COR-L47 (cell line): ENCODE data around the gene COG5.

Experiments
- DNase-seq: peaks from one replicate; lab custom pipeline; 2025; lab: John Stamatoyannopoulos, UW

Gene COG5

GRCh38 chr7:107463139-107464078 lies 100.3 kb downstream of the COG5 start:
- peak; percentile 38 for DNase-seq

GRCh38 chr7:107461938-107462533 lies 101.7 kb downstream of the COG5 start:
- DNase-seq: no peak

DNA sequence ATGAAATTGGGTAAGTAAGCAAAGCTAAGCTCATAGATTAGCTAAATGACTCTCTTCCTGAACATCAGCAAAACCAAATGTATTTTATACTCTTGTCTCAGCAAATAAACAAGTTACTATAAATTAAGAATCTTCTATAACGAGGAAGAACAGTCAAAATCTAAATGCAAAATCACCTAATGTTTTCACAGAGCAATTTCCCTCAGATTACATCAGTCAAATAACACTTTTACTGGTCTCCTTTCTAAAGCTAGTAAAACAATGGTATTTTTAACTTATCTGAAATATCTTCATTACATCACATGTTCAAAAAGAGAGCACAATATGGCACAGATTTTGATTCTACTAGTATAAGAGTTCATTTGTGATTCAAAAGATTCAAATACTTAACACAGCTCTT lies 110.3 kb downstream of the COG5 start:
- no peak for DNase-seq

DNA sequence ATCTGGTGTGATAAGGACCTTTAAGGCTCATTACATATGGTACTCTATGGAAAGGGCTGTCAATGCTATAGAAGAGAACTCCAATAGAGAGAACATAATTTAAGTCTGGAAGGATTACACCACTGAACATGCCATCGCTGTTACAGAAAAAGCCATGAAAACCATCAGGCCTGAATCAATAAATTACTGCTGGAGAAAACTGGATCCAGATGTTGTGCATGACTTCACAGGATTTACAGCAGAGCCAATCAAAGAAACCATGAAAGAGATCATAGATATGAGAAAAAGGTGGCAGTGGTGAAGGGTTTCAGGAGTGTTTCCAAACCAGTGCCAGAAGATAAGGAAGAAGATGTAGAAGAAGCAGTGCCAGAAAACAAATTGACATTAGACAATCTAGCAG lies 112.8 kb downstream of the COG5 start:
- DNase-seq: no peak

DNA sequence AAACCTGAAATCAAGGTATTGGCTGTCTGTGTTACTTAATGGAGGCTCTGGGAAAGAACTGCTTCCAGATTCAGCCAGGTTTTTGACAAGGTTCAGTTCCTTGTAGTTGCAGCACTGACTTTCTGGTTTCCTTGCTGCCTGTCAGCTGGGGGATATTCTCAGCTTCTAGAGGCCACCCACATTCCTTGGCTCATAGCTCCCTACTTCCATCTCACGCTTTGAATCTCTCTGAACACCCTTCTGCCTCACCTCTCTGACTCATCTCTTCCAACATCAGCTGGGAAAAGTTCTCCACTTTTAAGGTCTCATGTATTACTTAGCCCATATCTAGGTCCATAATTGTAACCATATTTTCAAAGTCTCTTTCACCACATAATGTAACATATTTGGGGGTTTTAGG lies 116.7 kb downstream of the COG5 start:
- no peak for DNase-seq

GRCh38 chr7:107446531-107446930 lies 117.2 kb downstream of the COG5 start:
- DNase-seq: no peak

DNA sequence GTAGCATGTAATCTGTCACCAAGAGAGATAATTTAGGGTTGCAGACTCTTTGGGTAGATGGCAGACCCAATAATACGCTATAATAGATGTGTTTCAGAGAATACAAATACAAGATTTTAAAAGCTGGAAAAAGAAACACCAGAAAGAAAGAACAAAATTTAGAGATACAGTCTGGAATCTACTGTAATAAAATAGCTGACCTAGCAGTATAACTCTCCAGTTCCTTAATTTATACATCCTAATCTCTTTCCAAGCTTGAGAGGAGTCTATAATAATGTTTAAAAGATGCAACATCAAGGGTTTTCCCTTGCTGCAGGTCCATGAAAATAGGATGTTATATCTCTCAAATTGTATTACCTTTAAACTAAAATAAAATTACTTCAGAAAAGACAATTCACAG lies 121.0 kb downstream of the COG5 start:
- DNase-seq: no peak

GRCh38 chr7:107441581-107442422 lies 121.9 kb downstream of the COG5 start:
- no peak for DNase-seq

GRCh38 chr7:107439025-107439424 lies 124.7 kb downstream of the COG5 start:
- DNase-seq: no peak

DNA sequence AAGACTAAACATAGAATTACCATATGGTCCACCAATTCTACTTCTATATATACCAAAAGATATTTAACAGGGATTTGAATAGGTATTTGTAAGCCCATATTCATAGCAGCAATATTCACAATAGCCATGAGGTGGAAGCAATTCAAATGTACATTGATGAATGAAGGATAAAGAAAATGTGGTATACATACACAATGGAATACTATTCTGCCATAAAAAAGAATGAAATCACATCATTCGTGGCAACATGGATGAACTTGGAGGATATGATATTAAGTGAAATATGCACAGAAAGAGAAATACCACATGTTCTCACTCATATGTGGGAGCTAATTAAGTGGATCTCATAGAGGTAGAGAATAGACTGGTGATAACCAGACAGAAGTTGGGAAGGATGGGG lies 128.0 kb downstream of the COG5 start:
- no peak for DNase-seq

- no peak for DNase-seq
Observed at GRCh38 chr7:107432261-107432660, 131.5 kb downstream of the COG5 start.

GRCh38 chr7:107430057-107430456 lies 133.7 kb downstream of the COG5 start:
- DNase-seq: no peak

DNA sequence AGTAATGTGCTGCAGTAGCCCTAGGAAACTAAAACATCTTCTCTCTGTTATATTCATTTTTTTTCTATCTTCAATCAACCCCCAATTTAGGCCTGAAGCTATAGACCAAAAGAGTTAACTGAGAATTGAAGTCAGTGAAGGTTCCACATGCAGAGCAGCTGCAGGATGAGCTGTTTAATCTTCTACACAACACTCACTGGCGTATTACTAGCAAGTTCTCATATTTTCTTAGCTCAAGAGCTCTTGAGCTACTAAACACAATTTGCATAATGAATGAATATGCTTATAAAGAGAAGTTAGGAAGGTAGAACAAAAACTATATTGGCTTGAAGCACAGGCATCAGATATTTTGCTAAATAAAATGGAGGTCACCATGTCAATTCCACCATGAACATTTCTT lies 135.1 kb downstream of the COG5 start:
- DNase-seq: no peak

- DNase-seq: no peak
Observed at GRCh38 chr7:107427462-107427861, 136.3 kb downstream of the COG5 start.

DNA sequence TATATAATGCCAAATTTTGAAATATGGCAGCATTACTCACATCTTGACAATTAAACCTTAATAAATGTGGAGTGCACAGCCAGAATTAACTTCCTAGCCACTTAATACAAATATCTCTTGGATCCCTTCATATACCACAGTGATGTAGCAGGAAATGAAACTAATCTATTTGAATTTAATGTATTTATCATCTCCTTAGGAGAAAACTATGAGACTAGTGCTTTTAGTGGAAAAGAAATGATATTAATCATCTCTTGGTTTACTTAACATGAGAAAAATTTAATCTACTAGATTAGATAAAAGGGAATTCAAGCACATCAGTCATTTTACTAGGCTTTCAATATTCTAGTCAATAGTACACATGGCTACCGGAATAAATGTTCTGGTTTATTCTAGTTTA lies 149.5 kb downstream of the COG5 start:
- DNase-seq: no peak

GRCh38 chr7:107408349-107408748 lies 155.4 kb downstream of the COG5 start:
- DNase-seq: no peak

DNA sequence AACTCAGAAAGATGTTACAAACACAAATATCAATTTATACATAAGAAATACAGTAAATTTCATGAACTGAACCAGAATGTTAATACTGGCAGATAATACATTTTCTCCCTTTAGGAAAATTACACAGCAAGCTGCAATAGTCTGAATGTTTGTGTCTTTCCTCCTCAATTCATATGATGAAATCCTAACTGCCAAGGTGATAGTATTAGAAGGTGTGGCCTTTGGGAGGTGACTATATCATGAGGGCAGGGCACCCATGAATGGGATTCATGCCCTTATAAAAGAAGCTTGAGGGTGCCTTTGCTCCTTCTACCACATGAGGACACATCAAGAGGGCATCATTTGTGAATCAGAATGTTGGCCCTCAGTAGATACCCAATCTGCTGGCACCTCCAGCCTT lies 158.2 kb downstream of the COG5 start:
- no peak for DNase-seq

DNA sequence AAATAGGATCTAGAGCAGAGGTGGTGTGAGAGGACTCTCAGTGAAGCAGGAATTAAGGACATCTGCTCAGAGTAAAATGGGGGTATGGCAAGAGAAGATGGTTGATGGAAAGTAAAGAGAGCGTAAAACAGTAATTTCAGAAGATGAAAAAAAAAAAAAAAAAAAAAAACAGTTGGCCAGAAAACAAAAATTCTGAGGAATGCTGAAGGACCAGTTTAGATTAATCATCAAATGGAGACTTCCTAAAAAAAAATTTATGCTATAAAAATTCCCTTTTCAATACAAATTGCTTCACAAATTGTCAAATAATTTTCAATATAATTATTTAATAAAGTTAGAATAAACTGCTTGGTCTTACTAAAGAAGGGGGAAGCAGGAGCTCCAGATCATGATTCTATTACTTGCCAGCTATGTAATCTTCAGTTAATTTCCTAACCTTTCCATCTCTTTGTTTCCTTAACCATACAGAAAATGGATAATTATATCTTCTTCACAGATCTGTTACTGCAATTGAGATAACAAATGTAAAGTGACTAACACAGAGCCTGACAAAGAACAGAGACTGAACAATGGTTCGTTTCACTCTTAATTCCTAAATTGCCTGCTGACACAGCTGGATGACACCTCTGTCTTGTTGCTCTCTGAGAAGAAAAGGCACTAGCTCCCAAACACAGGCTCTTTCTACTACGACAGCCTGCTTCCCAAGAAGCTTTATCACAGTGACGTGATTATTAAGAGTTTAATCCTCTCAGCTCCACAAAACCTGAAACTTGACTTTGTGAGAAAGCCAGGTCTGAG lies 158.8 kb downstream of the COG5 start:
- DNase-seq: no peak

DNA sequence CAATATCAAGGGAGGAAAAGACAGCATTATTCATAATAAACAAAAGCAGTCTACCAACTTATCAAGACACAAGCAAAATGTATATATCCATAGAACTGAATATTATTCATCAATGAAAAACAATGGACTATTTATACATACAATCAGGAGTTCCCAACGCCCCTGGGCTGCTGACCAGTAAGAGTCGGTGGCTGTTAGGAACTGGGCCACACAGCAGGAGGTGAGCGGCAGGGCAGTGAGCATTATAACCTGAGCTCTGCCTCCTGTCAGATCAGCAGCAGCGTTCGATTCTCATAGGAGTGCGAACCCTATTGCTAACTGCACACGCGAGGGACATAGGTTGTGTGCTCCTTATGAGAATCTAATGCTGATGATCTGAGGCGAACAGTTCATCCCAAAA lies 165.6 kb downstream of the COG5 start:
- no peak for DNase-seq

GRCh38 chr7:107396990-107397389 lies 166.7 kb downstream of the COG5 start:
- DNase-seq: no peak

- DNase-seq: no peak
Observed at GRCh38 chr7:107396081-107396480, 167.6 kb downstream of the COG5 start.

GRCh38 chr7:107394831-107395230 lies 168.9 kb downstream of the COG5 start:
- no peak for DNase-seq
